Left ventricle myocardium inferior (tissue), 1 donor: Measurements from ENCODE around the gene GNPTAB. TPM values are rescaled to one million over a fixed set of nuclear protein-coding genes. Genes with fewer than 3 reads are reported as not detected.

Source experiments
- DNase-seq: peaks from one replicate; pipeline ENCODE4 v3.0.0-alpha.2; 2020
- H3K27ac ChIP-seq: fragments of 200-600 bp; replicated peaks from 2 replicates; pipeline ENCODE4 v1.8.0; 2021
- H3K27me3 ChIP-seq: fragments of 200-600 bp; 2 replicates; pipeline ENCODE4 v1.8.0; 2021; ENCODE audit warnings: low read depth
- H3K36me3 ChIP-seq: fragments of 200-600 bp; 2 replicates; pipeline ENCODE4 v1.8.0; 2021
- H3K4me1 ChIP-seq: fragments of 200-600 bp; 2 replicates; pipeline ENCODE4 v1.8.0; 2021
- H3K4me3 ChIP-seq: fragments of 200-600 bp; 2 replicates; pipeline ENCODE4 v1.8.0; 2021; ENCODE audit warnings: mild to moderate bottlenecking, moderate library complexity
- H3K9me3 ChIP-seq: fragments of 200-600 bp; replicated peaks from 2 replicates; pipeline ENCODE4 v1.8.0; 2021
- intact Hi-C: fragments of 100-400 bp; cut with micrococcal nuclease; formaldehyde crosslinking; loops from one replicate; pipeline ENCODE4 v1.11.0; 2022
- total RNA-seq: library from RNA; stranded (reverse); fragmentation: NEBNext Ultra II Directional; extraction: Animal tissue kit (Norgen Biotek cat#: 25700); gene quantifications from one replicate; pipeline ENCODE4 v1.2.1, GENCODE V29; 2021
- TF ChIP-seq, protein P1 (sequence below): fragments of 200-600 bp; IDR thresholded peaks from 2 replicates; pipeline ENCODE4 v1.8.0; 2021; ENCODE audit warnings: antibody characterized with exemption, mild to moderate bottlenecking, borderline replicate concordance
- donor health status: DM: no; HTN: yes; CAD: no; lungs with severe emphysema.

The GNPTAB gene
- total RNA-seq, 1 donor from 2014 or later: 55.2 TPM

- no peaks in the 10 kb centered on the region for H3K9me3 ChIP-seq
Observed at GRCh38 chr12:101845137-101845711, 14.5 kb upstream of the GNPTAB start.

GRCh38 chr12:101841069-101841468, 10.3 kb upstream of the GNPTAB start:
- no peaks in the 10 kb centered on the region for H3K9me3 ChIP-seq
- intact Hi-C loops: no loop called here
- H3K27ac ChIP-seq: no peak overlapping the region
- peaks cover 4% of the 10 kb centered on the region for H3K27me3 ChIP-seq
- no peaks in the 10 kb centered on the region for H3K36me3 ChIP-seq
- no peak for DNase-seq
- H3K4me1 ChIP-seq: no peaks in the 10 kb centered on the region
- TF ChIP-seq, protein P1, sequence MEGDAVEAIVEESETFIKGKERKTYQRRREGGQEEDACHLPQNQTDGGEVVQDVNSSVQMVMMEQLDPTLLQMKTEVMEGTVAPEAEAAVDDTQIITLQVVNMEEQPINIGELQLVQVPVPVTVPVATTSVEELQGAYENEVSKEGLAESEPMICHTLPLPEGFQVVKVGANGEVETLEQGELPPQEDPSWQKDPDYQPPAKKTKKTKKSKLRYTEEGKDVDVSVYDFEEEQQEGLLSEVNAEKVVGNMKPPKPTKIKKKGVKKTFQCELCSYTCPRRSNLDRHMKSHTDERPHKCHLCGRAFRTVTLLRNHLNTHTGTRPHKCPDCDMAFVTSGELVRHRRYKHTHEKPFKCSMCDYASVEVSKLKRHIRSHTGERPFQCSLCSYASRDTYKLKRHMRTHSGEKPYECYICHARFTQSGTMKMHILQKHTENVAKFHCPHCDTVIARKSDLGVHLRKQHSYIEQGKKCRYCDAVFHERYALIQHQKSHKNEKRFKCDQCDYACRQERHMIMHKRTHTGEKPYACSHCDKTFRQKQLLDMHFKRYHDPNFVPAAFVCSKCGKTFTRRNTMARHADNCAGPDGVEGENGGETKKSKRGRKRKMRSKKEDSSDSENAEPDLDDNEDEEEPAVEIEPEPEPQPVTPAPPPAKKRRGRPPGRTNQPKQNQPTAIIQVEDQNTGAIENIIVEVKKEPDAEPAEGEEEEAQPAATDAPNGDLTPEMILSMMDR: no peak
- no peak overlapping the region for H3K4me3 ChIP-seq

More at GRCh38 chr12:101845137-101845711, 14.5 kb upstream of the GNPTAB start:
- DNase-seq: no peak
- no peak overlapping the region for H3K4me3 ChIP-seq
- no peaks in the 10 kb centered on the region for H3K4me1 ChIP-seq
- no peak overlapping the region for H3K27ac ChIP-seq
- intact Hi-C loops: no loop called here
- TF ChIP-seq, protein P1: no peak
- H3K36me3 ChIP-seq: no peaks in the 10 kb centered on the region
- H3K27me3 ChIP-seq: peaks cover 4% of the 10 kb centered on the region

- no peaks in the 10 kb centered on the region for H3K9me3 ChIP-seq
- DNase-seq: no peak
- peaks cover 4% of the 10 kb centered on the region for H3K27me3 ChIP-seq
- no peaks in the 10 kb centered on the region for H3K4me1 ChIP-seq
- no peak overlapping the region for H3K27ac ChIP-seq
- no peak overlapping the region for H3K4me3 ChIP-seq
- intact Hi-C loops: no loop called here
- TF ChIP-seq, protein P1: peak; percentile 92
- no peaks in the 10 kb centered on the region for H3K36me3 ChIP-seq
Observed at GRCh38 chr12:101839324-101840283, 8.8 kb upstream of the GNPTAB start.

GRCh38 chr12:101838628-101839323, 8.0 kb upstream of the GNPTAB start:
- H3K27me3 ChIP-seq: peaks cover 4% of the 10 kb centered on the region
- no peaks in the 10 kb centered on the region for H3K4me1 ChIP-seq
- intact Hi-C loops: no loop called here
- H3K27ac ChIP-seq: no peak overlapping the region
- H3K36me3 ChIP-seq: no peaks in the 10 kb centered on the region
- DNase-seq: no peak
- no peaks in the 10 kb centered on the region for H3K9me3 ChIP-seq
- TF ChIP-seq, protein P1: no peak
- no peak overlapping the region for H3K4me3 ChIP-seq

DNA sequence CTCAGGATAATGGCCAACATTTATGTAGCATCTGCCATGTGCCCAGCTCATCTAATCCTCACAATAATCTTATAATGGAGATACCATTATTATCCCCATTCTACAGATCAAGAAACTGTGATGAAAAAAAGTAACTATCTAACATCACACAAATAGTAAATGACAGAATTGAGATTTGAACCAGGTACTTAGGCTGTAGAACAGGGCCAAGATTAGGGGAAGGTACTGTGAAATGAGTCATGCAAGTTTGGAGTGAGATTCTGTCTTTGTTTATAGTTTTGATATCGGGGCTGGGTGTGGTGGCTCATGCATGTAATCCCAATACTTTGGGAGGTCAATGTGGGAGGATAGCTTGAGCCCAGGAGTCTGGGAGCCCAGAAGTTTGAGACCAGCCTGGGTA, 1.3 kb upstream of the GNPTAB start:
- Histone ChIP-seq H3K27ac (no peak overlapping the region), H3K4me1 (peaks cover 37% of the 10 kb centered on the region), H3K9me3 (no peaks in the 10 kb centered on the region), H3K27me3 (no peaks in the 10 kb centered on the region), H3K36me3 (no peaks in the 10 kb centered on the region), H3K4me3 (no peak overlapping the region)
- TF ChIP-seq, protein P1: no peak
- intact Hi-C loops: loop anchor here (5.0 kb wide), 1 partner anchor 60 kb away; no protein-coding TSS in a partner anchor
- DNase-seq: no peak
